Measurements from ENCODE around the gene SFXN2. TPM values are rescaled to one million over a fixed set of nuclear protein-coding genes. Genes with fewer than 3 reads are reported as not detected.

SFXN2 gene
- total and polyA plus RNA-seq, 2 donors (not counting 1 experiment from before 2014, with no cell fraction given): 3.1 to 6.5 TPM

DNA sequence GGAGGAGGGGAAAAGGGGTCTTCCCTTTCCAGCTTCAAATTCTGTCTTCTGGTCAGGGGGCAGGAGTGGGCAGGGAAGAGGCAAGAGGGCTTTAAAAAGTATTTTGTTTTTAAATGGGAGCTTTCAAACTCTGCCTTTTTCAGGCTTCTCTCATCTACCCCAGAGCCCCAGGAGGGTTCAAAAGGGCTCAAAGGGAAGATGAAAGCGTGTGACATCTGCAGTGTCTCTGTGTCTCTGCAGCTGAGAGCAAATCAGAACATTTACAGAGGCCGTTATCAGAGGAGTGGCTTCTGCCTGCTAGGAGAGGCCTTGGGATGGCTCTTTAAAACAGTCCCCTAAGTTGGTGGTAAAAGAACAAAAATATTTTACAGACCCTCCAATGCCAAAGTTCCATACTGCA is 39.9 kb upstream of the SFXN2 start:
- peaks cover 58% of the 10 kb centered on the region for H3K4me1 ChIP-seq (ENCODE audit: control insufficient read depth, extremely low read depth, insufficient read depth, low read length)
- H3K9ac ChIP-seq (ENCODE audit: insufficient read depth, low read length): no peak overlapping the region
- H3K79me2 ChIP-seq (ENCODE audit: control insufficient read depth, insufficient read depth, low read length): no peaks in the 10 kb centered on the region
- H3K4me2 ChIP-seq (ENCODE audit: extremely low read depth, insufficient read depth, low read length): peak overlapping the region; percentile 75
- DNase-seq (ENCODE audit: low read depth in 2 of 2): no peak
- H3K27me3 ChIP-seq (ENCODE audit: control insufficient read depth, insufficient read depth, low read length): no peaks in the 10 kb centered on the region
- H2AFZ ChIP-seq (ENCODE audit: low read length): no peak overlapping the region
- TF ChIP-seq, protein P1, sequence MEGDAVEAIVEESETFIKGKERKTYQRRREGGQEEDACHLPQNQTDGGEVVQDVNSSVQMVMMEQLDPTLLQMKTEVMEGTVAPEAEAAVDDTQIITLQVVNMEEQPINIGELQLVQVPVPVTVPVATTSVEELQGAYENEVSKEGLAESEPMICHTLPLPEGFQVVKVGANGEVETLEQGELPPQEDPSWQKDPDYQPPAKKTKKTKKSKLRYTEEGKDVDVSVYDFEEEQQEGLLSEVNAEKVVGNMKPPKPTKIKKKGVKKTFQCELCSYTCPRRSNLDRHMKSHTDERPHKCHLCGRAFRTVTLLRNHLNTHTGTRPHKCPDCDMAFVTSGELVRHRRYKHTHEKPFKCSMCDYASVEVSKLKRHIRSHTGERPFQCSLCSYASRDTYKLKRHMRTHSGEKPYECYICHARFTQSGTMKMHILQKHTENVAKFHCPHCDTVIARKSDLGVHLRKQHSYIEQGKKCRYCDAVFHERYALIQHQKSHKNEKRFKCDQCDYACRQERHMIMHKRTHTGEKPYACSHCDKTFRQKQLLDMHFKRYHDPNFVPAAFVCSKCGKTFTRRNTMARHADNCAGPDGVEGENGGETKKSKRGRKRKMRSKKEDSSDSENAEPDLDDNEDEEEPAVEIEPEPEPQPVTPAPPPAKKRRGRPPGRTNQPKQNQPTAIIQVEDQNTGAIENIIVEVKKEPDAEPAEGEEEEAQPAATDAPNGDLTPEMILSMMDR (conservative IDR thresholded peaks at IDR 0.05 in 1 of 2, IDR thresholded peaks at IDR 0.05 in 1 of 2; ENCODE audit: low read depth in 1 of 2, low read length in 2 of 2): no peak
- no peak for TF ChIP-seq EZH2 (IDR thresholded peaks at IDR 0.05; ENCODE audit: low read length, missing control alignments)
- no peaks in the 10 kb centered on the region for H4K20me1 ChIP-seq (ENCODE audit: control insufficient read depth, extremely low read depth, insufficient read depth, low read length)
- no peaks in the 10 kb centered on the region for H3K36me3 ChIP-seq (ENCODE audit: control insufficient read depth, insufficient read depth, low read length)
- peak overlapping the region; percentile 81 for H3K27ac ChIP-seq (ENCODE audit: insufficient read depth, low read length)
- peak overlapping the region in 1 of 4 experiments; percentile 35 for H3K4me3 ChIP-seq (replicated peaks in 1 of 4; ENCODE audit: control extremely low read depth in 1 of 4, insufficient read depth in 1 of 4, low read depth in 3 of 4, low read length in 4 of 4)
- no peaks in the 10 kb centered on the region for H3K9me3 ChIP-seq (ENCODE audit: control insufficient read depth, insufficient read depth, low read depth, low read length)

DNA sequence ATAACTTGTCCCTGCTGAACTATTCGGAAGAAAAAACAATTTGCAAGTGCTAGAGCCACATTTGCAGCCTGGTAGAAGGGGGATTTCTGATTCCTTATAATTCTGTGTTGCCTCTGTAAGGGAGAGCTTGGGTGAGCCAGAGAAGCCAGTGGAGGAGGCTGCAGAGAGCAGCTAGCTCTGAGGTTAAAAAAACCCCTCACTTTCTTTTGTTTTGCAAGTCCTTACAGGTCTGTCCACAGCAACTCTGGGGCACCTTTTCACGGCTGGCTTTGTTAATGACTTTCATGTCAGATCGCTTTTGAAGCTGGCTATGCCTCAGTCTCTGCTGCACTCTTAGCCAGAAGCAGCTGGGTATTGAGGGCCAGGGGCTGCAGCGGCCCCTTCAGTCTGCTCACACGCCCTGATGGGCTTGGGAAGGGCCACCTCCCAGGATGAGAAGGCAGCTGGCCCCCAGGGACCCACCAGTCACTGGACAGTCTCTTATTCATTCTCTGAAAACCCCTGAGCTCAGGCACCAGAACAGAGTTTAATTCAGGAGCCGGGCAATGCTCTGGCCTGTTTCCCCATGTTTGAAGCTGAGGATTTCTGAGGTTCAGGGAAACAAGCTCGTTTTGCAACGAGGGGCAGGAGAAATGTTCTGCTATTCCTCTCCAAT is 39.3 kb upstream of the SFXN2 start:
- Histone ChIP-seq H3K4me1 (ENCODE audit: control insufficient read depth, extremely low read depth, insufficient read depth, low read length) (peaks cover 53% of the 10 kb centered on the region), H3K9ac (ENCODE audit: insufficient read depth, low read length) (peak overlapping the region; percentile 46), H2AFZ (ENCODE audit: low read length) (no peak overlapping the region), H3K27me3 (ENCODE audit: control insufficient read depth, insufficient read depth, low read length) (no peaks in the 10 kb centered on the region), H3K4me3 (replicated peaks in 1 of 4; ENCODE audit: control extremely low read depth in 1 of 4, insufficient read depth in 1 of 4, low read depth in 3 of 4, low read length in 4 of 4) (peak overlapping the region in 1 of 4 experiments; percentile 27), H3K36me3 (ENCODE audit: control insufficient read depth, insufficient read depth, low read length) (no peaks in the 10 kb centered on the region), H3K9me3 (ENCODE audit: control insufficient read depth, insufficient read depth, low read depth, low read length) (no peaks in the 10 kb centered on the region), H3K4me2 (ENCODE audit: extremely low read depth, insufficient read depth, low read length) (peak overlapping the region; percentile 75), H4K20me1 (ENCODE audit: control insufficient read depth, extremely low read depth, insufficient read depth, low read length) (no peaks in the 10 kb centered on the region), H3K79me2 (ENCODE audit: control insufficient read depth, insufficient read depth, low read length) (no peaks in the 10 kb centered on the region), H3K27ac (ENCODE audit: insufficient read depth, low read length) (peak overlapping the region; percentile 81)
- no peak for TF ChIP-seq EZH2 (IDR thresholded peaks at IDR 0.05; ENCODE audit: low read length, missing control alignments)
- no peak for DNase-seq (ENCODE audit: low read depth in 2 of 2)

DNA sequence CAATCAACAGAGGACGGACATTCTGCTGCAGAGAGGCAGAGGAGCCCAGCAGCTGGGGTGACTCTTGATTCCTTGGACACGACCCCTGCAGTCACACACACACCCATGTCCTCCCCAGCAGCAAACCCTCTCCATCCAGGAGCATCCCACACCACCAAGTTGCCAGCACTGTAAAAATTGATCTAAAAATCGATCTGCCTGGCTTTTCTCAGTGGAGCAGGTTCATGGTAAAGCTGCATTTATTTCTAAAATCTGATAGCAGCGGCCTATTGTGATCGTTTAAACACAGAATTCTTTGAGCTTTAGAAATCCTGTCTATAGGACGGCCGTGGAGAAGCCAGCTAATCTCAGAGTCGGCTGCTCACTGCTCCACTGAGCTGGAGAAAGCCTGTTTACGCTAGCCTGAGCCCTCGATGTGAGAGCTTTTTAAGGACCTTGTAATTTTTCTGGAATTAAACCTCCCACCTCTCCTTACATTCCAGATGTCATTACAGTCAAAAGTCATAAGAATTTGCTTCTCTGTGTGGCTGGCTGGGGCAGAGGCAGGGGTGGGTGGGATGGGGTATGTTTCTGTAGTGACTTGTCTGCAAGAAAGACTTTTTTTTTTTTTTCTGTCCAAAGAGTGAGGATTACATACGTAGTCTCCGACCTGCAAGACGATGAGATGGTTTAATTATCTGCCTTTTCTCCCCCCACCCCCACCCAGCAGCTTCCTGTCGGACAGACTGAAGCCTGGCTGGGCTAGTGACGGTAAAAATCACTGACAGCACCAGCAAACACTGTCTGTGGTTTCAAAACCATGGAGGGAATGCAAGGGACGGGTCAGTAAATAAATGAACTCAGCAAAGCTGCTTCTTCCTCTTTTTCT is 38.5 kb upstream of the SFXN2 start:
- Histone ChIP-seq H3K36me3 (ENCODE audit: control insufficient read depth, insufficient read depth, low read length) (no peaks in the 10 kb centered on the region), H3K4me3 (replicated peaks in 1 of 4; ENCODE audit: control extremely low read depth in 1 of 4, insufficient read depth in 1 of 4, low read depth in 3 of 4, low read length in 4 of 4) (peak overlapping the region in 2 of 4 experiments; percentile 19 to 27), H3K4me2 (ENCODE audit: extremely low read depth, insufficient read depth, low read length) (peak overlapping the region; percentile 75), H3K27me3 (ENCODE audit: control insufficient read depth, insufficient read depth, low read length) (no peaks in the 10 kb centered on the region), H3K9me3 (ENCODE audit: control insufficient read depth, insufficient read depth, low read depth, low read length) (no peaks in the 10 kb centered on the region), H2AFZ (ENCODE audit: low read length) (no peak overlapping the region), H3K79me2 (ENCODE audit: control insufficient read depth, insufficient read depth, low read length) (no peaks in the 10 kb centered on the region), H3K9ac (ENCODE audit: insufficient read depth, low read length) (peak overlapping the region; percentile 46), H4K20me1 (ENCODE audit: control insufficient read depth, extremely low read depth, insufficient read depth, low read length) (no peaks in the 10 kb centered on the region), H3K27ac (ENCODE audit: insufficient read depth, low read length) (peak overlapping the region; percentile 81), H3K4me1 (ENCODE audit: control insufficient read depth, extremely low read depth, insufficient read depth, low read length) (peaks cover 51% of the 10 kb centered on the region)
- TF ChIP-seq, protein P1 (conservative IDR thresholded peaks at IDR 0.05 in 1 of 2, IDR thresholded peaks at IDR 0.05 in 1 of 2; ENCODE audit: low read depth in 1 of 2, low read length in 2 of 2): no peak
- no peak for TF ChIP-seq EZH2 (IDR thresholded peaks at IDR 0.05; ENCODE audit: low read length, missing control alignments)
- DNase-seq (ENCODE audit: low read depth in 2 of 2): peak; percentile 91 to 98

Measured in fibroblast of lung (primary cell).